Activated T-cell treated with anti-CD3 and anti-CD28 coated beads, Interleukin-2, amount 50 U/mL, for 48 hours (primary cell): Measurements from ENCODE around the gene KLHDC8A.
"Not testable (repeated sequence)": the region's sequence is repeated elsewhere in the genome, so short reads cannot be mapped to it uniquely, and the experiment has no call there.

ENCODE experiments used
- DNase-seq, 2 experiments: peaks; one replicate each; pipeline ENCODE4 v3.0.0-alpha.2; 2020

The KLHDC8A gene

GRCh38 chr1:205370780-205371179 is 14.1 kb upstream of the KLHDC8A start:
- no peak for DNase-seq

- no peak for DNase-seq
Measured at GRCh38 chr1:205369701-205370123, 13.0 kb upstream of the KLHDC8A start.

GRCh38 chr1:205368478-205368877 is 11.8 kb upstream of the KLHDC8A start:
- no peak for DNase-seq

GRCh38 chr1:205365945-205366463 is 9.3 kb upstream of the KLHDC8A start:
- DNase-seq, result no peak

- DNase-seq, result not testable (repeated sequence)
Measured at GRCh38 chr1:205365086-205365485, 8.4 kb upstream of the KLHDC8A start.

GRCh38 chr1:205360891-205361290 is 4.2 kb upstream of the KLHDC8A start:
- no peak for DNase-seq

- no peak for DNase-seq
Measured at GRCh38 chr1:205359771-205360565, 3.2 kb upstream of the KLHDC8A start.

GRCh38 chr1:205358579-205358978 is 1.9 kb upstream of the KLHDC8A start:
- no peak for DNase-seq

- no peak for DNase-seq
Measured at GRCh38 chr1:205357567-205357966, 845 bp upstream of the KLHDC8A start.

GRCh38 chr1:205355075-205355453 is 1.7 kb downstream of the KLHDC8A start:
- no peak for DNase-seq

- DNase-seq, result peak; percentile 66 to 67
Measured at GRCh38 chr1:205354259-205355074, 2.3 kb downstream of the KLHDC8A start.

- no peak for DNase-seq
Measured at GRCh38 chr1:205353612-205354011, 3.1 kb downstream of the KLHDC8A start.

- no peak for DNase-seq
Measured at GRCh38 chr1:205353191-205353590, 3.5 kb downstream of the KLHDC8A start.

- DNase-seq, result no peak
Measured at GRCh38 chr1:205351984-205352713, 4.6 kb downstream of the KLHDC8A start.

GRCh38 chr1:205350691-205351141 is 6.0 kb downstream of the KLHDC8A start:
- no peak for DNase-seq

- no peak for DNase-seq
Measured at GRCh38 chr1:205350124-205350523, 6.6 kb downstream of the KLHDC8A start.

- no peak for DNase-seq
Measured at GRCh38 chr1:205348554-205349487, 7.9 kb downstream of the KLHDC8A start.

- DNase-seq, result no peak
Measured at GRCh38 chr1:205346956-205347574, 9.7 kb downstream of the KLHDC8A start.

- no peak for DNase-seq
Measured at GRCh38 chr1:205345761-205346160, 11.0 kb downstream of the KLHDC8A start.

GRCh38 chr1:205344066-205344928 is 12.4 kb downstream of the KLHDC8A start:
- DNase-seq, result peak; percentile 50 to 56
